Measurements from ENCODE around the gene MYH7B. TPM values are rescaled to one million over a fixed set of nuclear protein-coding genes. Genes with fewer than 3 reads are reported as not detected.

Gene MYH7B
- total and polyA plus RNA-seq, 2 donors (not counting 3 experiments of a cell fraction or from before 2014, with no cell fraction given) = 0.03 TPM; not detected in 1

DNA sequence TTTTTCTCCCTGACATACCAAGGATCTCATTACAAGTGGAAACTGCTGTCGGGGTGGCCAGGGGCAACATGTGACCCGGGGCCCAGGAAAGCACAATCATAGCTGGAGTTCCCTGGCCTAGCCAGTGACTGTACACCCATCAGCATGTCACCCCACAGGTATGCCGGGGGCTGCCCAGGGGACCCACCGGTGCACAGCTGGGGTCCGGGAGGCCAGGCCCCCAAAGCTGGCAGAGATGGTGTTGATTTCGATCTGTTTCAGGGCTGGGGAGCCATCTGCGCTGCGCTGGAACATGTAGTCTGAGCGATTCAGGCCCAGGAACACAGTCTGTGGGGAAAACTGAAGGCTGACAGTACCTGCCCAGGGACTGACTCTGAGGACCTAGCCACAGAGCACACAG is 13.4 kb upstream of the MYH7B start:
- H3K27me3 ChIP-seq (ENCODE audit: control insufficient read depth in 2 of 2, insufficient read depth in 2 of 2, low read length in 2 of 2) = no peaks in the 10 kb centered on the region
- no peak overlapping the region for H3K27ac ChIP-seq (ENCODE audit: insufficient read depth, low read depth, low read length)
- no TSS peak for BruUV-seq (replicated peaks)
- peaks cover 2 to 7% of the 10 kb centered on the region in 2 experiments for H3K36me3 ChIP-seq (ENCODE audit: control insufficient read depth in 2 of 2, extremely low read depth in 1 of 2, insufficient read depth in 2 of 2, low read length in 2 of 2)
- H3K4me2 ChIP-seq (ENCODE audit: insufficient read depth, low read length) = no peak overlapping the region
- no peak overlapping the region for H3K9ac ChIP-seq (replicated peaks; ENCODE audit: extremely low read depth, insufficient read depth, low read length)
- H4K20me1 ChIP-seq (replicated peaks; ENCODE audit: control insufficient read depth, extremely low read depth, insufficient read depth, low read length) = no peaks in the 10 kb centered on the region
- no peak for DNase-seq (ENCODE audit: low read depth, low spot score)
- ChIA-PET CTCF (interaction anchor here (0.9 to 1.8 kb wide), 3 partner anchors 14 to 68 kb away, joined by 3 to 8 read pairs (median 5); partner anchors contain the start of gene MYH7B), POLR2A (no interaction called here)
- TF ChIP-seq JUN (IDR thresholded peaks at IDR 0.05; ENCODE audit: borderline replicate concordance, insufficient read depth, insufficient read length, low read depth) (no peak), EZH2 (IDR thresholded peaks at IDR 0.05; ENCODE audit: borderline replicate concordance, low read depth, low read length, severe bottlenecking) (no peak), FOS (IDR thresholded peaks at IDR 0.05; ENCODE audit: borderline replicate concordance, insufficient read depth, low read length) (no peak), POLR2AphosphoS5 (IDR thresholded peaks at IDR 0.05; ENCODE audit: insufficient read depth, low read depth, low read length) (no peak), MYC (IDR thresholded peaks at IDR 0.05; ENCODE audit: low read depth, low read length) (no peak), MAX (IDR thresholded peaks at IDR 0.05; ENCODE audit: insufficient read depth, insufficient read length) (no peak), POLR2A (IDR thresholded peaks at IDR 0.05; ENCODE audit: low read depth, low read length) (no peak), GATA2 (IDR thresholded peaks at IDR 0.05; ENCODE audit: insufficient read depth, insufficient read length, low read depth, low read length) (no peak), CTCF (IDR thresholded peaks at IDR 0.05; ENCODE audit: extremely low read depth in 1 of 2, insufficient read depth in 1 of 2, low read depth in 1 of 2, low read length in 2 of 2) (no peak)
- H3K9me1 ChIP-seq (replicated peaks; ENCODE audit: control insufficient read depth, extremely low read depth, insufficient read depth, low read length) = peaks cover 2% of the 10 kb centered on the region
- no peak overlapping the region for H3K4me3 ChIP-seq (replicated peaks in 1 of 3; ENCODE audit: insufficient read depth in 1 of 3, low read depth in 1 of 3, low read length in 3 of 3)
- H3K9me3 ChIP-seq (replicated peaks; ENCODE audit: control insufficient read depth, insufficient read depth, low read length) = no peaks in the 10 kb centered on the region
- H2AFZ ChIP-seq (ENCODE audit: low read depth, low read length) = no peak overlapping the region
- FAIRE-seq = no peak
- no peaks in the 10 kb centered on the region for H3K79me2 ChIP-seq (ENCODE audit: control insufficient read depth, insufficient read depth, low read length)
- intact Hi-C loops (cut with micrococcal nuclease) = no loop called here
- dilution Hi-C loops (cut with MboI; ENCODE audit: extremely low pct_ligation_motif_present, low sequenced_read_pairs) = no loop called here
- H3K4me1 ChIP-seq (ENCODE audit: control insufficient read depth, extremely low read depth, insufficient read depth, low read length) = peaks cover 13% of the 10 kb centered on the region
